Calu3 (cell line): ENCODE results near the gene KCNT1. TPM values are rescaled to one million over a fixed set of nuclear protein-coding genes. Genes with fewer than 3 reads are reported as not detected.

ENCODE experiments used
- BruUV-seq: library from RNA; stranded (reverse); fragments of 400-500 nt; replicated peaks from 2 replicates; lab custom pipeline; 2021; lab: Mats Ljungman, UMichigan
- CTCF ChIA-PET: fragments of 300-600 bp; sonication (Branson Sonifier 250); formaldehyde crosslinking; loops from one replicate; lab custom pipeline; 2022; ENCODE audit warnings: antibody characterized with exemption; lab: Charles Lee
- DNase-seq: peaks from one replicate; pipeline ENCODE4 v3.0.0; 2022
- H3K27ac Mint-ChIP-seq: one replicate; pipeline ENCODE4 v1.8.0; 2022; ENCODE audit warnings: mixed read lengths; ENCODE audit not compliant: unreplicated experiment
- H3K27me3 Mint-ChIP-seq: one replicate; pipeline ENCODE4 v1.8.0; 2022; ENCODE audit warnings: mixed read lengths; ENCODE audit not compliant: unreplicated experiment
- H3K36me3 Mint-ChIP-seq: one replicate; pipeline ENCODE4 v1.8.0; 2022; ENCODE audit warnings: mild to moderate bottlenecking, moderate library complexity, mixed read lengths; ENCODE audit not compliant: insufficient read depth, unreplicated experiment
- H3K4me1 Mint-ChIP-seq: one replicate; pipeline ENCODE4 v1.8.0; 2022; ENCODE audit warnings: mild to moderate bottlenecking, low read depth, mixed read lengths; ENCODE audit not compliant: unreplicated experiment
- H3K4me3 Mint-ChIP-seq: one replicate; pipeline ENCODE4 v1.8.0; 2022; ENCODE audit warnings: mild to moderate bottlenecking, low read depth, moderate library complexity, mixed read lengths; ENCODE audit not compliant: unreplicated experiment
- H3K9me3 Mint-ChIP-seq: one replicate; pipeline ENCODE4 v1.8.0; 2022; ENCODE audit warnings: low read depth, mixed read lengths; ENCODE audit not compliant: unreplicated experiment
- CTCF ChIP-seq: fragments of 200-600 bp; IDR thresholded peaks from one replicate; pipeline ENCODE4 v1.8.0; 2022; ENCODE audit warnings: antibody characterized with exemption; ENCODE audit not compliant: unreplicated experiment
- intact Hi-C: fragments of 100-400 bp; cut with micrococcal nuclease; formaldehyde crosslinking; loops from one replicate; pipeline ENCODE4 v1.10.0; 2022; ENCODE audit not compliant: unreplicated experiment
- total RNA-seq: library from RNA; stranded (reverse); gene quantifications from 2 replicates; pipeline ENCODE4 v1.2.3, GENCODE V29; 2022

The KCNT1 gene
- total RNA-seq, 1 experiment from 2014 or later: not detected

DNA sequence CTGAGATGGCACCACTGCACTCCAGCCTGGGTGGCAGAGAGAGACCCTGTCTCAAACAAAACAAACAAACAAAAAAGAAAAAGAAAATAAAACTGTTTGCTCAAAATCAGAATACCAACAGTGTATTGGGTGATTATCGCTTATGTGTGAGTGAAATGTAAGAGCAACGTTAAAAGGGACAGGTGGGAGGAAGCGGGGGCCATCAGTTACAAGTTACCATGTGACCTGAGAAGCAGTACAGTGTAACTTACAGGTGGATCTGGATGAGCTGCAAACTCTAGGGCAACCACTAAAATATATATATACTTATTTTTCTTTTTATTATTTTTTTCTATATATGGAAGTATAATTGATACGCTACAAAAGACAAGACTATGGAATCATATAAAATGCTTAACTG is 93.4 kb downstream of the KCNT1 start:
- CTCF ChIA-PET: no interaction called here
- H3K27me3 Mint-ChIP-seq: peaks cover 13% of the 10 kb centered on the region

GRCh38 chr9:135796784-135797485 is 95.0 kb downstream of the KCNT1 start:
- Mint-ChIP-seq H3K27ac (no peak overlapping the region), H3K36me3 (no peaks in the 10 kb centered on the region), H3K4me3 (no peak overlapping the region), H3K27me3 (peaks cover 13% of the 10 kb centered on the region), H3K9me3 (no peaks in the 10 kb centered on the region), H3K4me1 (no peaks in the 10 kb centered on the region)
- no peak for DNase-seq
- intact Hi-C loops: no loop called here
- CTCF ChIA-PET: no interaction called here
- no TSS peak for BruUV-seq
- TF ChIP-seq CTCF: no peak

More for the DNA sequence above, 93.4 kb downstream of the KCNT1 start:
- intact Hi-C loops: no loop called here
- DNase-seq: no peak
- Mint-ChIP-seq H3K27ac (no peak overlapping the region), H3K9me3 (no peaks in the 10 kb centered on the region), H3K4me1 (no peaks in the 10 kb centered on the region), H3K4me3 (no peak overlapping the region), H3K36me3 (no peaks in the 10 kb centered on the region)
- TF ChIP-seq CTCF: no peak
- BruUV-seq: no TSS peak

DNA sequence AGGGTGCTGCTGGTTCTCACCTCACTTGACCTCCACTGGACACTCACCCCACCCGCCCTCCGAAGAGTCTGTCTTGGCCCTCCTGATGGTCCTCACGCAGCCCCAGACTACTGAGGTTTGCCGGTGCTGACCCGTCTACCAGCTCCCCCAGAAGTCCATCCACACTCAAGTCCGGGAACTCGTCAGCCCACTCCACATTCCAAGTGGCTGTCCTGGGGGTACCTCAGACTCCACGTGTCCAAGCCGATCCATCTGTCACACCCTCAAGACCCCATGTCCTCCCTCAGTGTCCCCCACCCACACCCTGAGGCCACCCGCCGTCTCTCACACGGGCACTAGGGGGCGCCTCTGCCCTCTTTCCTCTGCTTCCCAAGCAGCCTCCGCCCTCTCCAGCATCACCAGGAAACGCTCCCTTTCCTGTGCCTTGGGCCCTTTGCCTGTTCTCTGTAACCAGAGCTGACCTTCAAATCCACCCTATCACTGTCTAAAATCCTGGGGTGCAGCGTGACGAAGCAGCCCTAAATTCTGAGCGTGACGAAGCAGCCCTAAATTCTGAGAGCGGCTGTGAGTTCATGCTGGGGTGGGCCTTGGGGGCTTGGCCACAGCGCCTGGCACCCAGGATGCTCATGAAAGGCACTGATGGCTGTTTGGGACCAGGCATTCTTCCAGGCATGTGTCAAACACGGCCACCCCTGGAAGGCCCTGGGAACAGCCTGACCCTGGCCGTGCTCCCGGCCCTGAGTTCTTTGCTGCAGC is 95.7 kb downstream of the KCNT1 start:
- H3K27me3 Mint-ChIP-seq: peaks cover 13% of the 10 kb centered on the region
- no peaks in the 10 kb centered on the region for H3K4me1 Mint-ChIP-seq
- peak; percentile 52 for DNase-seq
- H3K4me3 Mint-ChIP-seq: no peak overlapping the region
- CTCF ChIA-PET: no interaction called here
- no peaks in the 10 kb centered on the region for H3K9me3 Mint-ChIP-seq
- H3K27ac Mint-ChIP-seq: no peak overlapping the region
- BruUV-seq: no TSS peak
- H3K36me3 Mint-ChIP-seq: no peaks in the 10 kb centered on the region
- intact Hi-C loops: no loop called here
- peak; percentile 50 for TF ChIP-seq CTCF

- Mint-ChIP-seq H3K27me3 (peaks cover 13% of the 10 kb centered on the region), H3K9me3 (no peaks in the 10 kb centered on the region), H3K4me1 (no peaks in the 10 kb centered on the region), H3K27ac (no peak overlapping the region), H3K4me3 (no peak overlapping the region), H3K36me3 (no peaks in the 10 kb centered on the region)
- TF ChIP-seq CTCF: no peak
- intact Hi-C loops: no loop called here
- CTCF ChIA-PET: no interaction called here
- DNase-seq: no peak
- BruUV-seq: no TSS peak
Measured at GRCh38 chr9:135798263-135798585, 96.2 kb downstream of the KCNT1 start.
